OCI-LY7 (cell line): Measurements from ENCODE around the gene OR2T3. TPM values are rescaled to one million over a fixed set of nuclear protein-coding genes. Genes with fewer than 3 reads are reported as not detected.
"Not testable (repeated sequence)": the region's sequence is repeated elsewhere in the genome, so short reads cannot be mapped to it uniquely, and the experiment has no call there.

Experiments
- BruUV-seq: library from RNA; stranded (reverse); fragments of 400-500 nt; replicated peaks from 2 replicates; lab custom pipeline; 2021; lab: Mats Ljungman, UMichigan
- CTCF ChIA-PET: fragments of 300-600 bp; sonication (Branson Sonifier 250); formaldehyde crosslinking; loops from one replicate; lab custom pipeline; 2022; ENCODE audit warnings: antibody characterized with exemption; ENCODE audit not compliant: unreplicated experiment; lab: Charles Lee
- POLR2A ChIA-PET: fragments of 300-600 bp; sonication (Branson Sonifier 250); formaldehyde crosslinking; loops from one replicate; lab custom pipeline; 2022; ENCODE audit warnings: antibody characterized with exemption; lab: Charles Lee
- DNase-seq: peaks from one replicate; pipeline ENCODE4 v3.0.0-alpha.2; 2015; ENCODE audit warnings: low spot score
- H2AFZ ChIP-seq: fragments of 200-600 bp; sonication (generic), shearing (Covaris generic); 2 replicates; pipeline ENCODE4 v1.6.1; 2014; ENCODE audit warnings: mild to moderate bottlenecking, antibody characterized with exemption, low read length, moderate library complexity
- H3K27ac ChIP-seq: fragments of 200-600 bp; sonication (generic); 2 replicates; pipeline ENCODE4 v1.5.1; 2014; ENCODE audit warnings: mixed run types, low read depth, mild to moderate bottlenecking, moderate library complexity, low read length, inconsistent platforms; ENCODE audit not compliant: poor library complexity, severe bottlenecking
- H3K36me3 ChIP-seq: fragments of 200-600 bp; sonication (generic); 2 replicates; pipeline ENCODE4 v1.6.1; 2014; ENCODE audit warnings: mild to moderate bottlenecking, antibody characterized with exemption, low read length, moderate library complexity, mixed read lengths; ENCODE audit not compliant: insufficient read depth
- H3K4me1 ChIP-seq: fragments of 200-600 bp; sonication (generic); 2 replicates; pipeline ENCODE4 v1.5.1; 2014; ENCODE audit warnings: mild to moderate bottlenecking, low read length; ENCODE audit not compliant: insufficient read depth, poor library complexity, severe bottlenecking
- H3K4me2 ChIP-seq: fragments of 200-600 bp; sonication (generic); 2 replicates; pipeline ENCODE4 v1.6.1; 2014; ENCODE audit warnings: mild to moderate bottlenecking, low read length
- H3K4me3 ChIP-seq: fragments of 200-600 bp; sonication (generic); 2 replicates; pipeline ENCODE4 v1.5.1; 2014; ENCODE audit warnings: mild to moderate bottlenecking, low read depth, low read length; ENCODE audit not compliant: poor library complexity, severe bottlenecking
- H3K79me2 ChIP-seq: fragments of 200-600 bp; sonication (generic); 2 replicates; pipeline ENCODE4 v1.6.1; 2016; ENCODE audit warnings: low read depth, mild to moderate bottlenecking, low read length, moderate library complexity, mixed read lengths; ENCODE audit not compliant: insufficient read depth
- H3K9me2 ChIP-seq: fragments of 200-600 bp; sonication (generic); 2 replicates; pipeline ENCODE4 v1.6.1; 2016; ENCODE audit warnings: mild to moderate bottlenecking, low read length, mixed read lengths; ENCODE audit not compliant: insufficient read depth
- H3K9me3 ChIP-seq: fragments of 200-600 bp; sonication (generic); 2 replicates; pipeline ENCODE4 v1.6.1; 2014; ENCODE audit warnings: mild to moderate bottlenecking, mixed run types, low read length, mixed read lengths
- H4K20me1 ChIP-seq: fragments of 200-600 bp; sonication (generic); 2 replicates; pipeline ENCODE4 v1.6.1; 2014; ENCODE audit warnings: mild to moderate bottlenecking, antibody characterized with exemption, low read length, moderate library complexity, mixed read lengths; ENCODE audit not compliant: insufficient read depth
- intact Hi-C: fragments of 100-400 bp; cut with micrococcal nuclease; formaldehyde crosslinking; loops from one replicate; pipeline ENCODE4 v1.10.0; 2022; ENCODE audit not compliant: unreplicated experiment
- total RNA-seq, 2 experiments: library from RNA; depleted of rRNA in 1 of 2; stranded (reverse); fragments of >200 nt in 1 of 2; shearing (Covaris generic) in 1 of 2; gene quantifications; 2 replicates each; pipeline ENCODE4 v1.2.3, GENCODE V29; 2014 to 2022

The OR2T3 gene
- total RNA-seq, 2 experiments from 2014 or later: not detected

GRCh38 chr1:248445399-248445798 is 27.8 kb upstream of the OR2T3 start, which contains the start of gene OR2T2:
TSS of gene OR2T2 (plus strand) at chr1:248445637. CDS start at chr1:248452798, 7,161 bp downstream.
- CTCF ChIA-PET, H3K9me3 ChIP-seq, BruUV-seq, H3K4me1 ChIP-seq, H2AFZ ChIP-seq, H3K27ac ChIP-seq, POLR2A ChIA-PET, DNase-seq, H3K4me2 ChIP-seq, H3K4me3 ChIP-seq, H3K79me2 ChIP-seq, intact Hi-C loops, H3K36me3 ChIP-seq, H3K9me2 ChIP-seq, H4K20me1 ChIP-seq: not testable (repeated sequence)

- H3K4me3 ChIP-seq, intact Hi-C loops, H3K4me2 ChIP-seq, DNase-seq, H2AFZ ChIP-seq, H3K79me2 ChIP-seq, H4K20me1 ChIP-seq, H3K27ac ChIP-seq, BruUV-seq, H3K4me1 ChIP-seq, POLR2A ChIA-PET, CTCF ChIA-PET, H3K9me2 ChIP-seq, H3K9me3 ChIP-seq, H3K36me3 ChIP-seq: not testable (repeated sequence)
Observed at GRCh38 chr1:248448409-248449074, 24.6 kb upstream of the OR2T3 start.

GRCh38 chr1:248449821-248450465 is 23.2 kb upstream of the OR2T3 start:
- H3K79me2 ChIP-seq, H2AFZ ChIP-seq, H3K4me1 ChIP-seq, H3K4me3 ChIP-seq, CTCF ChIA-PET, intact Hi-C loops, H3K27ac ChIP-seq, H3K9me2 ChIP-seq, H3K4me2 ChIP-seq, BruUV-seq, POLR2A ChIA-PET, H4K20me1 ChIP-seq, H3K9me3 ChIP-seq, H3K36me3 ChIP-seq, DNase-seq: not testable (repeated sequence)

- POLR2A ChIA-PET, H3K36me3 ChIP-seq, H3K9me2 ChIP-seq, H3K4me3 ChIP-seq, H4K20me1 ChIP-seq, BruUV-seq, CTCF ChIA-PET, H2AFZ ChIP-seq, DNase-seq, H3K4me2 ChIP-seq, intact Hi-C loops, H3K4me1 ChIP-seq, H3K79me2 ChIP-seq, H3K27ac ChIP-seq, H3K9me3 ChIP-seq: not testable (repeated sequence)
Observed at GRCh38 chr1:248450466-248451145, 22.5 kb upstream of the OR2T3 start.

GRCh38 chr1:248453619-248454018 is 19.5 kb upstream of the OR2T3 start:
- H2AFZ ChIP-seq, BruUV-seq, H3K9me2 ChIP-seq, H3K79me2 ChIP-seq, H4K20me1 ChIP-seq, H3K4me3 ChIP-seq, H3K9me3 ChIP-seq, H3K27ac ChIP-seq, H3K36me3 ChIP-seq, H3K4me1 ChIP-seq, POLR2A ChIA-PET, CTCF ChIA-PET, H3K4me2 ChIP-seq, intact Hi-C loops, DNase-seq: not testable (repeated sequence)

GRCh38 chr1:248455045-248455444 is 18.1 kb upstream of the OR2T3 start:
- BruUV-seq, H3K4me1 ChIP-seq, CTCF ChIA-PET, H3K9me3 ChIP-seq, H3K9me2 ChIP-seq, H3K36me3 ChIP-seq, H3K4me3 ChIP-seq, H3K79me2 ChIP-seq, H3K4me2 ChIP-seq, DNase-seq, H3K27ac ChIP-seq, H4K20me1 ChIP-seq, POLR2A ChIA-PET, H2AFZ ChIP-seq: not testable (repeated sequence)
- intact Hi-C loops: loop anchor here (5.0 kb wide), 1 partner anchor 177 kb away; no protein-coding TSS in a partner anchor
